Sigmoid colon (tissue), 7 donors: ENCODE results near the gene KRTAP4-8. TPM values are rescaled to one million over a fixed set of nuclear protein-coding genes. Genes with fewer than 3 reads are reported as not detected.
"Not testable (repeated sequence)": the region's sequence is repeated elsewhere in the genome, so short reads cannot be mapped to it uniquely, and the experiment has no call there.

ENCODE experiments used
- DNase-seq: peaks from one replicate; pipeline ENCODE4 v3.0.0-alpha.2; 2019
- H3K27ac ChIP-seq, 4 donors: fragments of 200-600 bp; sonication (generic); one replicate each; pipeline ENCODE4 v1.5.1; 2016 to 2019; ENCODE audit warnings: mild to moderate bottlenecking in 1 of 4
- H3K27me3 ChIP-seq, 3 donors: fragments of 200-600 bp; sonication (generic); one replicate each; pipeline ENCODE4 v1.5.1; 2019; ENCODE audit warnings: mild to moderate bottlenecking in 1 of 3
- H3K36me3 ChIP-seq, 4 donors: fragments of 200-600 bp; sonication (generic); one replicate each; pipeline ENCODE4 v1.5.1; 2016 to 2019
- H3K4me1 ChIP-seq, 4 donors: fragments of 200-600 bp; sonication (generic); one replicate each; pipeline ENCODE4 v1.5.1; 2017 to 2019
- H3K4me3 ChIP-seq, 4 donors: fragments of 200-600 bp; sonication (generic); one replicate each; pipeline ENCODE4 v1.5.1; 2017 to 2019; ENCODE audit warnings: mild to moderate bottlenecking in 2 of 4, moderate library complexity in 1 of 4
- H3K9me3 ChIP-seq, 4 donors: fragments of 200-600 bp in 3 of 4; sonication (generic) in 3 of 4; one replicate each; pipeline versions ENCODE4 v1.5.1 to v1.6.1; 2013 to 2019
- CTCF ChIP-seq, 4 experiments: fragments of 450-650 bp in 3 of 4; fragments of 200-600 bp in 1 of 4; IDR thresholded peaks; one replicate each; pipeline ENCODE4 v1.5.1; 2016 to 2019; ENCODE audit warnings: antibody characterized with exemption in 4 of 4, mild to moderate bottlenecking in 3 of 4, moderate library complexity in 2 of 4
- EP300 ChIP-seq, 4 donors: sonication (generic); formaldehyde crosslinking; IDR thresholded peaks; one replicate each; pipeline ENCODE4 v1.6.1; 2017; ENCODE audit warnings: antibody characterized with exemption in 4 of 4
- POLR2A ChIP-seq, 2 donors: fragments of 450-650 bp; IDR thresholded peaks; one replicate each; pipeline ENCODE4 v1.6.1; 2016; ENCODE audit warnings: antibody characterized with exemption in 2 of 2, mild to moderate bottlenecking in 2 of 2, moderate library complexity in 2 of 2
- POLR2AphosphoS5 ChIP-seq, 4 donors: sonication (generic); formaldehyde crosslinking; IDR thresholded peaks; one replicate each; pipeline ENCODE4 v1.6.1; 2017; ENCODE audit warnings: antibody characterized with exemption in 4 of 4
- WGBS, 2 donors: extraction: QIAGEN DNeasy Blood & Tissue Kit; methylation state at CpG; one replicate each; pipeline ENCODE4 v1.1.7; 2013; 5-methylcytosine and 5-hydroxymethylcytosine counted together
- intact Hi-C: fragments of 100-400 bp; cut with DNase I; formaldehyde crosslinking; loops from one replicate; pipeline ENCODE4 v1.15.1; 2023
- polyA plus RNA-seq, 3 donors: library from polyadenylated mRNA; stranded (reverse); fragments of 200-250 nt; gene quantifications; one replicate each; pipeline ENCODE4 v1.2.3, GENCODE V29; 2013
- total RNA-seq, 4 donors: library from RNA; depleted of rRNA; stranded (reverse); fragments of >200 nt; gene quantifications; one replicate each; pipeline ENCODE4 v1.1.0, GENCODE V29; 2016
- donor health status: healthy with polysubstance abuse.
- donor health status: Bipolar disorder and iron deficiency.
- donor health status: healthy.

The KRTAP4-8 gene
- total and polyA plus RNA-seq, 7 donors = not detected

- no peaks in the 10 kb centered on the region for H3K9me3 ChIP-seq
- no peak overlapping the region for H3K4me3 ChIP-seq
- no peaks in the 10 kb centered on the region for H3K27me3 ChIP-seq
- no peak for DNase-seq
- H3K36me3 ChIP-seq = no peaks in the 10 kb centered on the region
- intact Hi-C loops = no loop called here
- no peaks in the 10 kb centered on the region for H3K4me1 ChIP-seq
- no peak for TF ChIP-seq POLR2AphosphoS5 (IDR thresholded peaks at IDR 0.05)
- TF ChIP-seq POLR2A (IDR thresholded peaks at IDR 0.05) = no peak
- no peak for TF ChIP-seq CTCF (IDR thresholded peaks at IDR 0.05)
- TF ChIP-seq EP300 (IDR thresholded peaks at IDR 0.05) = no peak
- WGBS, 2 donors = 72 to 82% methylated on average over 3 of the region's 3 CpGs
- no peak overlapping the region for H3K27ac ChIP-seq
Observed at GRCh38 chr17:41069031-41069430, 28.9 kb downstream of the KRTAP4-8 start.

- no peak for DNase-seq
- Histone ChIP-seq H3K36me3 (no peaks in the 10 kb centered on the region), H3K27ac (no peak overlapping the region), H3K9me3 (no peaks in the 10 kb centered on the region), H3K4me1 (peaks cover 0 to 2% (median 0%) of the 10 kb centered on the region in 4 donors), H3K4me3 (no peak overlapping the region), H3K27me3 (no peaks in the 10 kb centered on the region)
- intact Hi-C loops = no loop called here
- no peak for TF ChIP-seq POLR2AphosphoS5 (IDR thresholded peaks at IDR 0.05)
- no peak for TF ChIP-seq CTCF (IDR thresholded peaks at IDR 0.05)
- no peak for TF ChIP-seq EP300 (IDR thresholded peaks at IDR 0.05)
- no peak for TF ChIP-seq POLR2A (IDR thresholded peaks at IDR 0.05)
Observed at GRCh38 chr17:41067281-41067680, 30.7 kb downstream of the KRTAP4-8 start.

- Histone ChIP-seq H3K4me1 (peaks cover 0 to 15% (median 9%) of the 10 kb centered on the region in 4 donors), H3K36me3 (no peaks in the 10 kb centered on the region), H3K9me3 (no peaks in the 10 kb centered on the region), H3K27me3 (no peaks in the 10 kb centered on the region), H3K4me3 (no peak within 1 kb of the TSS), H3K27ac (no peak within 1 kb of the TSS)
- TF ChIP-seq EP300 (IDR thresholded peaks at IDR 0.05) = no peak
- no peak for TF ChIP-seq CTCF (IDR thresholded peaks at IDR 0.05)
- no peak for TF ChIP-seq POLR2A (IDR thresholded peaks at IDR 0.05)
- no peak for TF ChIP-seq POLR2AphosphoS5 (IDR thresholded peaks at IDR 0.05)
- intact Hi-C loops = no loop called here
- WGBS, 2 donors = 89 to 92% methylated on average over 6 of the region's 6 CpGs
- no peak for DNase-seq
Observed at GRCh38 chr17:41065829-41066624, 31.9 kb downstream of the KRTAP4-8 start, which contains the start of gene KRTAP2-4. Gene KRTAP2-4 (minus strand): TSS chr17:41065879. CDS start chr17:41065845, 34 bp downstream.

GRCh38 chr17:41065016-41065689 lies 32.8 kb downstream of the KRTAP4-8 start:
- H3K36me3 ChIP-seq, H3K27ac ChIP-seq, intact Hi-C loops, H3K4me3 ChIP-seq, H3K27me3 ChIP-seq, H3K9me3 ChIP-seq, DNase-seq: not testable (repeated sequence)
- WGBS, 2 donors = 62 to 82% methylated on average over 7 of the region's 16 CpGs
- H3K4me1 ChIP-seq = peaks cover 0 to 17% (median 9%) of the 10 kb centered on the region in 4 donors

- H3K36me3 ChIP-seq = no peaks in the 10 kb centered on the region
- H3K4me1 ChIP-seq = peaks cover 0 to 20% (median 9%) of the 10 kb centered on the region in 4 donors
- 64 to 65% methylated on average over 1 of the region's 1 CpG for WGBS, 2 donors
- TF ChIP-seq EP300 (IDR thresholded peaks at IDR 0.05) = no peak
- no peak for TF ChIP-seq POLR2AphosphoS5 (IDR thresholded peaks at IDR 0.05)
- no peak for TF ChIP-seq CTCF (IDR thresholded peaks at IDR 0.05)
- DNase-seq = no peak
- intact Hi-C loops = no loop called here
- H3K4me3 ChIP-seq = no peak overlapping the region
- no peaks in the 10 kb centered on the region for H3K9me3 ChIP-seq
- no peaks in the 10 kb centered on the region for H3K27me3 ChIP-seq
- H3K27ac ChIP-seq = no peak overlapping the region
Observed at GRCh38 chr17:41064301-41064700, 33.6 kb downstream of the KRTAP4-8 start.
